Ovary (tissue), 9 donors: ENCODE measurements around the gene TP63. TPM values are rescaled to one million over a fixed set of nuclear protein-coding genes. Genes with fewer than 3 reads are reported as not detected.

ENCODE experiments used
- DNase-seq, 5 donors: peaks; one replicate each; pipeline ENCODE4 v3.0.0-alpha.2; 2019 to 2020
- H3K27ac ChIP-seq, 2 donors: fragments of 200-600 bp; one replicate each; pipeline versions ENCODE4 v1.5.1 to v1.8.0; 2019 to 2022
- H3K27me3 ChIP-seq: fragments of 200-600 bp; one replicate; pipeline ENCODE4 v1.8.0; 2022
- H3K36me3 ChIP-seq: fragments of 200-600 bp; sonication (generic); one replicate; pipeline ENCODE4 v1.5.1; 2019
- H3K4me1 ChIP-seq: one replicate; pipeline ENCODE4 v1.8.1; 2013; ENCODE audit warnings: mild to moderate bottlenecking, moderate library complexity; ENCODE audit not compliant: insufficient read depth
- H3K4me3 ChIP-seq: fragments of 200-600 bp; sonication (generic); one replicate; pipeline ENCODE4 v1.5.1; 2017
- H3K9me3 ChIP-seq, 2 donors: fragments of 200-600 bp in 1 of 2; sonication (generic) in 1 of 2; one replicate each; pipeline versions ENCODE4 v1.5.1 to v1.8.1; 2013 to 2019; ENCODE audit warnings: mild to moderate bottlenecking in 1 of 2, moderate library complexity in 1 of 2
- EP300 ChIP-seq: sonication (generic); formaldehyde crosslinking; IDR thresholded peaks from one replicate; pipeline ENCODE4 v1.6.1; 2017; ENCODE audit warnings: antibody characterized with exemption
- POLR2A ChIP-seq: fragments of 450-650 bp; IDR thresholded peaks from one replicate; pipeline ENCODE4 v1.6.1; 2017; ENCODE audit warnings: antibody characterized with exemption, mild to moderate bottlenecking, moderate library complexity
- WGBS, 3 donors: extraction: QIAGEN DNeasy Blood & Tissue Kit in 1 of 3; methylation state at CpG; one replicate each; pipeline versions ENCODE4 v1.1.5 to v1.1.7; 2013 to 2017; 5-methylcytosine and 5-hydroxymethylcytosine counted together
- intact Hi-C, 4 donors: fragments of 100-400 bp; cut with DNase I; formaldehyde crosslinking; loops; one replicate each; pipeline versions ENCODE4 v1.11.0 to v1.15.1; 2022 to 2023
- polyA plus RNA-seq, 2 donors: library from polyadenylated mRNA; stranded (reverse); fragments of 200-250 nt in 1 of 2; fragments of 350-450 nt in 1 of 2; fragmentation: Illumina TruSeq in 1 of 2; extraction: RNeasy Lipid Tissue Mini Kit (QIAGEN cat#74804) in 1 of 2; gene quantifications; one replicate each; pipeline ENCODE4 v1.2.3, GENCODE V29; 2013 to 2014
- total RNA-seq, 7 donors: library from RNA; depleted of rRNA in 2 of 7; stranded (reverse); fragments of >200 nt in 2 of 7; fragmentation: NEBNext Ultra II Directional in 3 of 7; extraction: Animal tissue kit (Norgen Biotek cat#: 25700) in 3 of 7; gene quantifications; one replicate each; pipeline versions ENCODE4 v1.1.0 to v1.2.4, GENCODE V29; 2016 to 2023
- TF ChIP-seq, protein P1 (sequence below), 3 donors: fragments of 450-650 bp in 2 of 3; fragments of 200-600 bp in 1 of 3; IDR thresholded peaks; one replicate each; pipeline versions ENCODE4 v1.5.1 to v1.8.0; 2016 to 2022; ENCODE audit warnings: antibody characterized with exemption in 3 of 3, mild to moderate bottlenecking in 1 of 3
- donor health status: DM: no; HTN: no; CAD: no; lungs with moderate emphysema.
- donor health status: DM: no; HTN: no; CAD: no.
- donor health status: Bipolar disorder and iron deficiency.
- donor health status: DM: yes; HTN: yes; CAD: no.
- donor health status: DM: no; HTN: no; CAD: no.
- donor health status: DM: yes; HTN: yes; CAD: no.

The TP63 gene
- total and polyA plus RNA-seq, 9 donors: 0.15 to 0.79 (median 0.22) TPM; not detected in 1

DNA sequence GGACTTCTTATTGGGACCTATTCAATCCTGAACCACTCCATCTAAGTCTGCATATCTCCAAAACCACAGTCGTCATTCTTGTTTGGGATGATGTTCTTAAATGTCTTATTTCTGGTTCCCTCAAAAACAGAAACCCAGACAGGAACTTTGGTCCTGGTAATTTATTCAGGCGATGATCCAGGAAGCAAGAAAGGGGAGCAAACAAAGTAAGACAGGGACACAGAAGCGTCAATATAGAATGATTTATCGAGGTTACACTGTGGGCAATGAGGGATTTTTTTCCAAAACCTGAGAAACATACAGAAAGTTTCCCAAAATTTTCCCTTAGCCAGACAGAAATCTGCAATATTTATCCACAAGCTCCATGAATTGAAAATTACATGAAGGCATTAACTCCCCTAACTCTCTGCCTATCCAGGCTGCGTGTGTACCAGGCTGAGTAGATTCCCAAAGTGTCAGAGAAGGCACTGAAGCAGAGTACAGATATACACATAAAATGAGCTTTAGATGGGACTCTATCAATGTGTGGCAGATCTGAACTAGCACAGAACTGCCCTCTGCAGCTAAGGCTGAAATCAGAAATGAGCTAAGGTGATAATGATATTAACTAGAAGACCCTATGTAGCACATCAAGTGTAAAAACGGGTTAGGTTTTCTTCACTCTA is 43.2 kb downstream of the TP63 start:
- no peak for DNase-seq
- Histone ChIP-seq H3K4me3 (no peak overlapping the region), H3K9me3 (no peaks in the 10 kb centered on the region), H3K27me3 (no peaks in the 10 kb centered on the region), H3K4me1 (no peaks in the 10 kb centered on the region), H3K36me3 (no peaks in the 10 kb centered on the region), H3K27ac (no peak overlapping the region)
- intact Hi-C loops: no loop called here
- WGBS, 3 donors: 81 to 87% (median 84%) methylated on average over 6 of the region's 6 CpGs
- TF ChIP-seq POLR2A (no peak), EP300 (no peak)
- TF ChIP-seq, protein P1, sequence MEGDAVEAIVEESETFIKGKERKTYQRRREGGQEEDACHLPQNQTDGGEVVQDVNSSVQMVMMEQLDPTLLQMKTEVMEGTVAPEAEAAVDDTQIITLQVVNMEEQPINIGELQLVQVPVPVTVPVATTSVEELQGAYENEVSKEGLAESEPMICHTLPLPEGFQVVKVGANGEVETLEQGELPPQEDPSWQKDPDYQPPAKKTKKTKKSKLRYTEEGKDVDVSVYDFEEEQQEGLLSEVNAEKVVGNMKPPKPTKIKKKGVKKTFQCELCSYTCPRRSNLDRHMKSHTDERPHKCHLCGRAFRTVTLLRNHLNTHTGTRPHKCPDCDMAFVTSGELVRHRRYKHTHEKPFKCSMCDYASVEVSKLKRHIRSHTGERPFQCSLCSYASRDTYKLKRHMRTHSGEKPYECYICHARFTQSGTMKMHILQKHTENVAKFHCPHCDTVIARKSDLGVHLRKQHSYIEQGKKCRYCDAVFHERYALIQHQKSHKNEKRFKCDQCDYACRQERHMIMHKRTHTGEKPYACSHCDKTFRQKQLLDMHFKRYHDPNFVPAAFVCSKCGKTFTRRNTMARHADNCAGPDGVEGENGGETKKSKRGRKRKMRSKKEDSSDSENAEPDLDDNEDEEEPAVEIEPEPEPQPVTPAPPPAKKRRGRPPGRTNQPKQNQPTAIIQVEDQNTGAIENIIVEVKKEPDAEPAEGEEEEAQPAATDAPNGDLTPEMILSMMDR (IDR thresholded peaks at IDR 0.05): no peak

DNA sequence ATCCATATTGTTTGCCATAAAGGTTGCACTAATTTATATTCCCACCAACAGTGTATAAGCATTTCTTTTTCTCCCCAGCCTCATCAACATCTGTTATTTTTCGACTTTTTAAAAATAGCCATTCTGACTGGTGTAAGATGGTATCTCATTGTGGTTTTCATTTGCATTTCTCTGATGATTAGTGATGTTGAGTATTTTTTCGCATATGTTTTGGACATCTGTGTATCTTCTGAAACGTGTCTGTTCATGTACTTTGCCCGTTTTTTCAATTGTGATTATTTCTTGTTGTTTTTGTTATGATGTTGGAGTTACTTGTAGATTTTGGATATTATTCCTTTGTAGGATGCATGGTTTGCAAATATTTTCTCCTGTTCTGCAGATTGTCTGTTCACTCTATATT is 46.5 kb downstream of the TP63 start:
- no peak overlapping the region for H3K27ac ChIP-seq
- H3K36me3 ChIP-seq: no peaks in the 10 kb centered on the region
- no peaks in the 10 kb centered on the region for H3K27me3 ChIP-seq
- TF ChIP-seq POLR2A (no peak), EP300 (no peak)
- TF ChIP-seq, protein P1 (IDR thresholded peaks at IDR 0.05): no peak
- no peaks in the 10 kb centered on the region for H3K9me3 ChIP-seq
- no peak overlapping the region for H3K4me3 ChIP-seq
- intact Hi-C loops: no loop called here
- WGBS, 3 donors: 76 to 85% (median 76%) methylated on average over 4 of the region's 4 CpGs
- H3K4me1 ChIP-seq: no peaks in the 10 kb centered on the region
- no peak for DNase-seq

DNA sequence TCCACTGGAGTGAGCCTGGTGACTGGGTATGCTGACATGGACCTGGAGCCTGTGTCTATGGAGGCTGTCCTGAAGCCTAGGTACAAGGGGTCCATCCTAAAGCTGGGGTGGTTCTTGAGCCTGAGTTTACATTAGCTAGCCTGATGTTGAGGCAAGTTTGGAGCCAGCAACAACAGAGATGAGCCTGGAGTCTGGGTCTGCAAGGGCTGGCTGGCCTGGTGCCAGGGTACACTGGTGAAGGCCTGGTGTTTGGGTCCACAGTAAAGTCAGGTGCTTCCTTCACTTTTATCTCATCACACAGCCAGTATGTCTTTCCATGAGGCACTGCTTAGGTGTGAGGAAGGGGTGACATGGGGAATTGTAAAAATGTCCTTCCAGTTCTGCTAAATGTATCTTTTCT is 49.5 kb downstream of the TP63 start:
- Histone ChIP-seq H3K36me3 (no peaks in the 10 kb centered on the region), H3K4me3 (no peak overlapping the region), H3K4me1 (no peaks in the 10 kb centered on the region), H3K27ac (no peak overlapping the region), H3K27me3 (no peaks in the 10 kb centered on the region), H3K9me3 (no peaks in the 10 kb centered on the region)
- intact Hi-C loops: no loop called here
- no peak for DNase-seq
- TF ChIP-seq EP300 (no peak), POLR2A (no peak)
- TF ChIP-seq, protein P1 (IDR thresholded peaks at IDR 0.05): no peak

DNA sequence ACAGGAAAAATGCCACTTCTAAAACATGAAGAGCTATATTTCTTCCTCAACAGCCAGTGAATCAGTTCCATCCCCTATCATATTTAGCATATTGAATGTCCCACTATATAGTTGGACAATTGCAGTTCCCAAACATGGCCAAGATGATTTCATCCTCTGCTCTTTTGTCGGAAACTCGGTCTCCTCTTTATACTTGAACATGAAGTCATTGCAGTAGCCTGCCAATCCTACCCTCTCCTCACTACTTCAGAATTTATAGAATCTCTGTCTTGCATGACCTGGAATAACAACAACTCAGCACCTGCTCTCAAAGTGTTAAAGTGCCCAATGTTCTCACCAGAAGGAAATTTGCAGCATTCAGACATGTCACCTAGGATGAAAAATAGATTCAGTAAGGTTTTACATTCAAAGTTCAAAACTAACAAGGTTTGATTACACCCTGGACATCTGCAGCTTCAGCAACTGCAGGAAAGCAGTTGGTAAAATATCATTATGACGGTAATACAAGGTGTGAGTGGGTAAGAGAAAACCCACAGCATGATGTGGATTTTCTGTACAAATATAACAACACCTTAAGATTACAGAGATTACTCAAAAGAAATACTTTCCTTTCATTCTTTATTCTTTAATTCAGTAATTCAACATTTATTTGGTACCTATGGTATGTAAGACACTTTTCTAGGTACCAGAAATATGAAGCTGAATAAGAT is 52.5 kb downstream of the TP63 start:
- 66 to 79% (median 76%) methylated on average over 3 of the region's 3 CpGs for WGBS, 3 donors
- Histone ChIP-seq H3K36me3 (no peaks in the 10 kb centered on the region), H3K9me3 (no peaks in the 10 kb centered on the region), H3K4me1 (no peaks in the 10 kb centered on the region), H3K27me3 (no peaks in the 10 kb centered on the region), H3K27ac (no peak overlapping the region), H3K4me3 (no peak overlapping the region)
- intact Hi-C loops: no loop called here
- no peak for DNase-seq
- TF ChIP-seq, protein P1 (IDR thresholded peaks at IDR 0.05): no peak
- TF ChIP-seq EP300 (no peak), POLR2A (no peak)
